Parathyroid adenoma (tissue), 2 donors: ENCODE measurements around the gene SMC6.
A peak's percentile ranks its signal among the peaks of the same experiment; 100 is the strongest.

Source experiments
- H2AFZ ChIP-seq: fragments of 300-600 bp; sonication (generic); one replicate; pipeline ENCODE4 v1.7.0; 2017; ENCODE audit warnings: antibody characterized with exemption, mild to moderate bottlenecking
- H3K27ac ChIP-seq: fragments of 300-600 bp; sonication (generic); one replicate; pipeline ENCODE4 v1.7.0; 2017
- H3K27me3 ChIP-seq: fragments of 300-600 bp; sonication (generic); one replicate; pipeline ENCODE4 v1.7.0; 2017; ENCODE audit warnings: low read length; ENCODE audit not compliant: control insufficient read depth, insufficient read depth
- H3K36me3 ChIP-seq: fragments of 300-600 bp; sonication (generic); one replicate; pipeline ENCODE4 v1.7.0; 2017; ENCODE audit warnings: low read length; ENCODE audit not compliant: control insufficient read depth, insufficient read depth
- H3K4me1 ChIP-seq: fragments of 300-600 bp; sonication (generic); one replicate; pipeline ENCODE4 v1.7.0; 2017; ENCODE audit warnings: control low read depth
- H3K4me2 ChIP-seq: fragments of 300-600 bp; sonication (generic); one replicate; pipeline ENCODE4 v1.7.0; 2017; ENCODE audit warnings: low read length
- H3K4me3 ChIP-seq: fragments of 300-600 bp; sonication (generic); one replicate; pipeline ENCODE4 v1.7.0; 2017; ENCODE audit warnings: low read depth, low read length
- H3K79me2 ChIP-seq: fragments of 300-600 bp; sonication (generic); one replicate; pipeline ENCODE4 v1.7.0; 2017; ENCODE audit warnings: control low read depth
- H3K9ac ChIP-seq: fragments of 300-600 bp; sonication (generic); one replicate; pipeline ENCODE4 v1.7.0; 2017; ENCODE audit warnings: mild to moderate bottlenecking
- H3K9me3 ChIP-seq: fragments of 300-600 bp; sonication (generic); one replicate; pipeline ENCODE4 v1.7.0; 2017; ENCODE audit warnings: low read length; ENCODE audit not compliant: control insufficient read depth
- CTCF ChIP-seq: fragments of 300-600 bp; sonication (generic); IDR thresholded peaks from one replicate; pipeline ENCODE4 v1.7.0; 2017; ENCODE audit warnings: antibody characterized with exemption, mild to moderate bottlenecking
- donor health status: primary hyperparathyroidism.

SMC6 gene

GRCh38 chr2:17649026-17649425 lies 104.6 kb downstream of the SMC6 start:
- Histone ChIP-seq H3K9ac (no peak overlapping the region), H2AFZ (no peak overlapping the region), H3K9me3 (no peaks in the 10 kb centered on the region), H3K4me3 (no peak overlapping the region), H3K79me2 (no peaks in the 10 kb centered on the region), H3K36me3 (no peaks in the 10 kb centered on the region), H3K4me2 (no peak overlapping the region), H3K4me1 (no peaks in the 10 kb centered on the region), H3K27me3 (no peaks in the 10 kb centered on the region), H3K27ac (no peak overlapping the region)
- TF ChIP-seq CTCF = no peak

GRCh38 chr2:17648581-17648980 lies 105.0 kb downstream of the SMC6 start:
- Histone ChIP-seq H3K4me3 (no peak overlapping the region), H2AFZ (no peak overlapping the region), H3K27me3 (no peaks in the 10 kb centered on the region), H3K9me3 (no peaks in the 10 kb centered on the region), H3K4me2 (no peak overlapping the region), H3K36me3 (no peaks in the 10 kb centered on the region), H3K9ac (no peak overlapping the region), H3K4me1 (no peaks in the 10 kb centered on the region), H3K79me2 (no peaks in the 10 kb centered on the region), H3K27ac (no peak overlapping the region)
- TF ChIP-seq CTCF = no peak

- no peaks in the 10 kb centered on the region for H3K27me3 ChIP-seq
- H2AFZ ChIP-seq = no peak overlapping the region
- H3K4me3 ChIP-seq = no peak overlapping the region
- no peak overlapping the region for H3K4me2 ChIP-seq
- no peaks in the 10 kb centered on the region for H3K36me3 ChIP-seq
- H3K4me1 ChIP-seq = no peaks in the 10 kb centered on the region
- no peak for TF ChIP-seq CTCF
- no peak overlapping the region for H3K27ac ChIP-seq
- no peak overlapping the region for H3K9ac ChIP-seq
- H3K79me2 ChIP-seq = no peaks in the 10 kb centered on the region
- no peaks in the 10 kb centered on the region for H3K9me3 ChIP-seq
Observed at GRCh38 chr2:17646838-17647701, 106.5 kb downstream of the SMC6 start.

- H3K4me3 ChIP-seq = no peak overlapping the region
- H3K27ac ChIP-seq = no peak overlapping the region
- no peak overlapping the region for H3K9ac ChIP-seq
- no peaks in the 10 kb centered on the region for H3K27me3 ChIP-seq
- no peaks in the 10 kb centered on the region for H3K79me2 ChIP-seq
- H3K36me3 ChIP-seq = no peaks in the 10 kb centered on the region
- H3K4me1 ChIP-seq = no peaks in the 10 kb centered on the region
- no peak overlapping the region for H3K4me2 ChIP-seq
- H2AFZ ChIP-seq = no peak overlapping the region
- no peaks in the 10 kb centered on the region for H3K9me3 ChIP-seq
- TF ChIP-seq CTCF = peak; percentile 78
Observed at GRCh38 chr2:17646081-17646554, 107.5 kb downstream of the SMC6 start.
